H1 (cell line): ENCODE measurements around the gene PTPRCAP. TPM values are rescaled to one million over a fixed set of nuclear protein-coding genes. Genes with fewer than 3 reads are reported as not detected.

Source experiments
- CTCF ChIA-PET: fragments of 300-600 bp; sonication (Branson Sonifier 250); formaldehyde crosslinking; loops from one replicate; lab custom pipeline; 2021; ENCODE audit not compliant: partially characterized antibody; lab: Charles Lee
- POLR2A ChIA-PET: fragments of 300-600 bp; sonication (Branson Sonifier 250); formaldehyde crosslinking; loops from one replicate; lab custom pipeline; 2021; ENCODE audit warnings: inconsistent platforms; ENCODE audit not compliant: partially characterized antibody; lab: Charles Lee
- DNase-seq, 2 experiments: peaks; one replicate each; pipeline versions ENCODE4 v3.0.0 to v3.0.0-alpha.2; 2010 to 2022; ENCODE audit warnings: low spot score in 2 of 2, low read depth in 1 of 2, mixed read lengths in 1 of 2
- FAIRE-seq: peaks from 2 replicates; lab custom pipeline; 2011; peaks lifted over from hg19 to GRCh38; lab: Jason Lieb, UNC
- H2AFZ ChIP-seq: 2 replicates; pipeline ENCODE4 v1.8.1; 2012; ENCODE audit warnings: low read length, inconsistent platforms
- H2AK5ac ChIP-seq: 2 replicates; pipeline ENCODE4 v1.6.1; 2013; ENCODE audit warnings: low read depth, low read length
- H2BK120ac ChIP-seq: replicated peaks from 2 replicates; pipeline ENCODE3; 2013; ENCODE audit warnings: low read depth, low read length, inconsistent platforms
- H2BK12ac ChIP-seq: 2 replicates; pipeline ENCODE4 v1.6.1; 2013; ENCODE audit warnings: low read depth, low read length
- H2BK15ac ChIP-seq: 2 replicates; pipeline ENCODE4 v1.6.1; 2013; ENCODE audit warnings: low read length
- H2BK20ac ChIP-seq: 2 replicates; pipeline ENCODE4 v1.6.1; 2013; ENCODE audit warnings: low read length
- H2BK5ac ChIP-seq: 2 replicates; pipeline ENCODE4 v1.6.1; 2013; ENCODE audit warnings: low read depth, low read length
- H3K14ac ChIP-seq: 2 replicates; pipeline ENCODE4 v1.6.1; 2013; ENCODE audit warnings: inconsistent platforms; ENCODE audit not compliant: insufficient read length
- H3K18ac ChIP-seq: 2 replicates; pipeline ENCODE4 v1.6.1; 2013; ENCODE audit warnings: low read length; ENCODE audit errors: extremely low read depth
- H3K23ac ChIP-seq: 2 replicates; pipeline ENCODE4 v1.6.1; 2013; ENCODE audit warnings: inconsistent platforms; ENCODE audit not compliant: insufficient read length
- H3K23me2 ChIP-seq: 2 replicates; pipeline ENCODE4 v1.6.1; 2013; ENCODE audit warnings: low read depth, low read length
- H3K27ac ChIP-seq: 2 replicates; pipeline ENCODE4 v1.6.1; 2011; ENCODE audit warnings: low read depth, low read length, inconsistent platforms
- H3K27me3 ChIP-seq, 4 experiments: replicated peaks in 1 of 4; 1 replicate in 1 of 4; 2 replicates in 3 of 4; pipeline versions ENCODE4 v1.6.1 to v1.8.1; 2011 to 2013; ENCODE audit warnings: low read length in 3 of 4, mild to moderate bottlenecking in 3 of 4, inconsistent platforms in 2 of 4, mixed read lengths in 2 of 4, moderate library complexity in 1 of 4; ENCODE audit not compliant: control insufficient read depth in 3 of 4, insufficient read depth in 3 of 4; ENCODE audit errors: extremely low read depth in 1 of 4
- H3K36me3 ChIP-seq, 4 experiments: 2 replicates each; pipeline versions ENCODE4 v1.6.1 to v1.8.1; 2011 to 2013; ENCODE audit warnings: mild to moderate bottlenecking in 4 of 4, low read length in 3 of 4, moderate library complexity in 2 of 4, control low read depth in 1 of 4, inconsistent platforms in 1 of 4; ENCODE audit not compliant: insufficient read depth in 4 of 4, control insufficient read depth in 2 of 4
- H3K4ac ChIP-seq: replicated peaks from 2 replicates; pipeline ENCODE3; 2013; ENCODE audit warnings: low read length, low read depth, mixed read lengths, inconsistent platforms; ENCODE audit not compliant: insufficient read length
- H3K4me1 ChIP-seq, 4 experiments: replicated peaks in 1 of 4; 1 replicate in 1 of 4; 2 replicates in 3 of 4; pipeline versions ENCODE4 v1.6.1 to v1.8.1; 2011 to 2013; ENCODE audit warnings: low read length in 3 of 4, inconsistent platforms in 2 of 4, mixed read lengths in 1 of 4; ENCODE audit not compliant: insufficient read depth in 4 of 4, control insufficient read depth in 3 of 4
- H3K4me2 ChIP-seq, 2 experiments: 2 replicates each; pipeline versions ENCODE4 v1.6.1 to v1.8.1; 2011 to 2013; ENCODE audit warnings: low read depth in 2 of 2, low read length in 2 of 2, control low read depth in 1 of 2, inconsistent platforms in 1 of 2, mild to moderate bottlenecking in 1 of 2; ENCODE audit not compliant: insufficient read depth in 1 of 2
- H3K4me3 ChIP-seq, 4 experiments: fragments of 200-600, 300-600 bp in 1 of 4; sonication (generic), shearing (Covaris generic), sonication (Bioruptor Twin) in 1 of 4; 2 replicates each; pipeline versions ENCODE4 v1.5.1 to v1.8.1; 2011 to 2016; ENCODE audit warnings: low read length in 4 of 4, low read depth in 3 of 4, control low read depth in 2 of 4, inconsistent platforms in 2 of 4, mild to moderate bottlenecking in 2 of 4, mixed read lengths in 1 of 4, moderate library complexity in 1 of 4; ENCODE audit not compliant: insufficient read depth in 2 of 4; ENCODE audit errors: extremely low read depth in 1 of 4
- H3K56ac ChIP-seq: replicated peaks from 2 replicates; pipeline ENCODE3; 2013; ENCODE audit warnings: low read depth, mild to moderate bottlenecking, mixed read lengths, low read length, inconsistent platforms; ENCODE audit not compliant: insufficient read length
- H3K79me1 ChIP-seq: 2 replicates; pipeline ENCODE4 v1.6.1; 2013; ENCODE audit warnings: low read depth, low read length, control low read depth
- H3K79me2 ChIP-seq, 2 experiments: 2 replicates each; pipeline versions ENCODE4 v1.6.1 to v1.8.1; 2012 to 2013; ENCODE audit warnings: low read length in 2 of 2, mild to moderate bottlenecking in 2 of 2, inconsistent platforms in 1 of 2; ENCODE audit not compliant: insufficient read depth in 2 of 2, control insufficient read depth in 1 of 2
- H3K9ac ChIP-seq, 4 experiments: replicated peaks in 1 of 4; 1 replicate in 1 of 4; 2 replicates in 3 of 4; pipeline versions ENCODE4 v1.6.1 to v1.8.1; 2011 to 2013; ENCODE audit warnings: low read depth in 3 of 4, low read length in 3 of 4, control low read depth in 2 of 4, mild to moderate bottlenecking in 2 of 4, moderate library complexity in 2 of 4, inconsistent platforms in 1 of 4; ENCODE audit errors: extremely low read depth in 1 of 4
- H3K9me3 ChIP-seq, 2 experiments: 2 replicates each; pipeline versions ENCODE4 v1.6.1 to v1.8.1; 2012 to 2013; ENCODE audit warnings: mild to moderate bottlenecking in 2 of 2, moderate library complexity in 2 of 2, control low read depth in 1 of 2, inconsistent platforms in 1 of 2, low read depth in 1 of 2, low read length in 1 of 2, mixed read lengths in 1 of 2; ENCODE audit not compliant: insufficient read depth in 2 of 2
- H4K20me1 ChIP-seq, 2 experiments: replicated peaks in 1 of 2; 2 replicates each; pipeline versions ENCODE3 to v1.8.1; 2011 to 2013; ENCODE audit warnings: inconsistent platforms in 2 of 2, low read length in 2 of 2, mild to moderate bottlenecking in 1 of 2; ENCODE audit not compliant: insufficient read depth in 2 of 2, control insufficient read depth in 1 of 2
- H4K5ac ChIP-seq: 2 replicates; pipeline ENCODE4 v1.6.1; 2013; ENCODE audit warnings: low read length, low read depth, mixed read lengths, inconsistent platforms; ENCODE audit not compliant: insufficient read length
- H4K8ac ChIP-seq: 2 replicates; pipeline ENCODE4 v1.8.0; 2013; ENCODE audit warnings: mild to moderate bottlenecking, moderate library complexity, low read length, inconsistent platforms; ENCODE audit not compliant: insufficient read depth; ENCODE audit errors: extremely low read depth
- H4K91ac ChIP-seq: replicated peaks from 2 replicates; pipeline ENCODE3; 2013; ENCODE audit warnings: low read length, mixed read lengths, inconsistent platforms; ENCODE audit not compliant: insufficient read length
- ATF2 ChIP-seq: IDR thresholded peaks from 2 replicates; pipeline ENCODE4 v1.6.1; 2012; ENCODE audit warnings: low read length, inconsistent platforms
- BACH1 ChIP-seq: IDR thresholded peaks from 2 replicates; pipeline ENCODE4 v1.6.1; 2012; ENCODE audit warnings: low read length, improper control_type of control experiment
- BCL11A ChIP-seq, 2 experiments: IDR thresholded peaks; one replicate each; pipeline ENCODE4 v1.6.1; 2011; ENCODE audit warnings: low read depth in 2 of 2, low read length in 2 of 2, mild to moderate bottlenecking in 2 of 2
- FOSL1 ChIP-seq: IDR thresholded peaks from 2 replicates; pipeline ENCODE4 v1.6.1; 2011; ENCODE audit warnings: mild to moderate bottlenecking, low read depth, low read length, moderate library complexity; ENCODE audit not compliant: insufficient read depth
- JUN ChIP-seq: IDR thresholded peaks from 2 replicates; pipeline ENCODE4 v1.6.1; 2011; ENCODE audit warnings: low read depth, mild to moderate bottlenecking, improper control_type of control experiment, low read length
- NANOG ChIP-seq: IDR thresholded peaks from 2 replicates; pipeline ENCODE4 v1.6.1; 2011; ENCODE audit warnings: low read length, low read depth, mild to moderate bottlenecking, inconsistent platforms; ENCODE audit not compliant: insufficient read depth, poor library complexity, severe bottlenecking
- POU5F1 ChIP-seq: IDR thresholded peaks from 2 replicates; pipeline ENCODE4 v1.6.1; 2011; ENCODE audit warnings: low read depth, mild to moderate bottlenecking, low read length, moderate library complexity
- RXRA ChIP-seq: IDR thresholded peaks from 2 replicates; pipeline ENCODE4 v1.6.1; 2011; ENCODE audit warnings: low read depth, mild to moderate bottlenecking, low read length, moderate library complexity; ENCODE audit not compliant: insufficient read depth
- SP2 ChIP-seq: IDR thresholded peaks from 2 replicates; pipeline ENCODE4 v1.6.1; 2012; ENCODE audit warnings: mild to moderate bottlenecking, low read length, inconsistent platforms
- TBP ChIP-seq: IDR thresholded peaks from 2 replicates; pipeline ENCODE4 v1.6.1; 2011; ENCODE audit warnings: low read depth, low read length, improper control_type of control experiment
- WGBS, 2 experiments: shearing (Covaris generic) in 1 of 2; methylation state at CpG; one replicate each; pipeline versions ENCODE4 v1.1.6 to v1.1.7; 2013 to 2015; ENCODE audit warnings: low lambda C conversion rate in 2 of 2, mixed read lengths in 2 of 2, inconsistent platforms in 1 of 2, low coverage in 1 of 2, missing lambda C conversion rate in 1 of 2; ENCODE audit not compliant: insufficient replicate concordance in 2 of 2, insufficient coverage in 1 of 2, insufficient read length in 1 of 2; ENCODE audit errors: extremely low coverage in 1 of 2, missing lambda C conversion rate in 1 of 2; 5-methylcytosine and 5-hydroxymethylcytosine counted together
- polyA plus RNA-seq, 7 experiments: library from polyadenylated mRNA; depleted of rRNA in 3 of 7; stranded (reverse) in 5 of 7; unstranded in 2 of 7; fragments of >200 nt in 5 of 7; fragments of 200-250 nt in 2 of 7; gene quantifications; 1 replicate in 5 of 7; 2 replicates in 1 of 7; 4 replicates in 1 of 7; pipeline versions ENCODE4 v1.2.1 to v1.2.3, GENCODE V29; 2011 to 2013; ENCODE audit warnings: missing spikeins in 2 of 7, mixed read lengths in 2 of 7
- total RNA-seq: library from RNA; stranded (reverse); fragmentation: NEBNext Ultra II Directional; extraction: Animal tissue kit (Norgen Biotek cat#: 25700); gene quantifications from 2 replicates; pipeline ENCODE4 v1.2.1, GENCODE V29; 2021

The PTPRCAP gene
- total and polyA plus RNA-seq, 2 of the 8 experiments (the other 6 are each of a cell fraction or from before 2014, with no cell fraction given) = 0.78 to 6.7 TPM

- Histone ChIP-seq H3K18ac (peak overlapping the region; percentile 13), H3K27me3 (no peaks in the 10 kb centered on the region), H2AK5ac (0 out of 2 replicates have a peak overlapping the region, but pooled peaks have one; percentile 60), H2AFZ (no peak overlapping the region), H4K8ac (peak overlapping the region; percentile 51; the same call in 1 of the 2 replicates), H3K9me3 (no peaks in the 10 kb centered on the region), H2BK20ac (0 out of 2 replicates have a peak overlapping the region, but pooled peaks have one; percentile 7), H2BK15ac (no peak overlapping the region), H4K20me1 (peaks cover 0 to 21% of the 10 kb centered on the region in 2 experiments), H3K79me2 (no peaks in the 10 kb centered on the region), H3K56ac (no peak overlapping the region), H3K23me2 (no peaks in the 10 kb centered on the region), H3K9ac (no peak overlapping the region), H2BK120ac (no peak overlapping the region), H3K23ac (no peak overlapping the region), H3K4me2 (peak overlapping the region; percentile 5 to 41; a peak in 1 of 4 replicates), H4K91ac (peak overlapping the region; percentile 88), H3K36me3 (peaks cover 8 to 34% (median 18%) of the 10 kb centered on the region in 4 experiments), H3K4me3 (peak overlapping the region in 1 of 4 experiments; percentile 26; a peak in 1 of 8 replicates), H2BK5ac (peak overlapping the region; percentile 87), H3K27ac (peak overlapping the region; percentile 80; the same call in 1 of the 2 replicates), H3K4ac (no peak overlapping the region), H3K4me1 (peaks cover 0 to 17% (median 14%) of the 10 kb centered on the region in 4 experiments; a peak in 6 of 7 replicates), H3K79me1 (no peaks in the 10 kb centered on the region), H2BK12ac (0 out of 2 replicates have a peak overlapping the region, but pooled peaks have one; percentile 33), H3K14ac (no peak overlapping the region), H4K5ac (peak overlapping the region; percentile 57)
- DNase-seq = peak; percentile 69 to 70
- POLR2A ChIA-PET = interaction anchor here (0.7 to 12.5 kb wide), 23 partner anchors 9 to 85 kb away, joined by 3 to 104 read pairs (median 4); partner anchors contain the start of genes CABP4, CARNS1, GPR152 and POLD4
- FAIRE-seq = no peak
- WGBS, 2 experiments = 60% methylated on average over 6 of the region's 6 CpGs; no CpG with 5 or more reads in 1 of the 2 experiments
- CTCF ChIA-PET = interaction anchor here (0.6 to 1.8 kb wide), 3 partner anchors 32 to 56 kb away, joined by 3 to 5 read pairs (median 3); no protein-coding TSS in a partner anchor
- TF ChIP-seq POU5F1 (no peak), RXRA (no peak), JUN (no peak), ATF2 (no peak), BCL11A (IDR thresholded peaks at IDR 0.05; ENCODE audit: low read depth in 2 of 2, low read length in 2 of 2) (no peak), FOSL1 (no peak), TBP (peak; percentile 24; the same call in 1 of the 2 replicates), NANOG (no peak), SP2 (no peak), BACH1 (no peak)
These were observed 912 bp downstream of the PTPRCAP start for GRCh38 chr11:67436459-67437081.
